Endothelial cell of hepatic sinusoid (primary cell): Measurements from ENCODE around the gene CCDC197.

Source experiments
- in situ Hi-C: cut with HindIII; loops from 2 replicates; pipeline ENCODE4 v1.10.0; 2017; ENCODE audit warnings: low sequenced_read_pairs

The CCDC197 gene

GRCh38 chr14:93960774-93961438, 36.2 kb upstream of the CCDC197 start:
- in situ Hi-C loops = loop anchor here (5.0 kb wide), 1 partner anchor 56 kb away; no protein-coding TSS in a partner anchor

- in situ Hi-C loops = loop anchor here (5.0 kb wide), 1 partner anchor 56 kb away; no protein-coding TSS in a partner anchor
Observed at GRCh38 chr14:93961620-93962019, 35.5 kb upstream of the CCDC197 start.

- in situ Hi-C loops = loop anchor here (5.0 kb wide), 1 partner anchor 54 kb away; no protein-coding TSS in a partner anchor
Observed at GRCh38 chr14:93962701-93963601, 34.1 kb upstream of the CCDC197 start.

- in situ Hi-C loops = loop anchor here (5.0 kb wide), 1 partner anchor 54 kb away; no protein-coding TSS in a partner anchor
Observed at GRCh38 chr14:93963692-93964091, 33.4 kb upstream of the CCDC197 start.

- in situ Hi-C loops = loop anchor here (5.0 kb wide), 1 partner anchor 53 kb away; no protein-coding TSS in a partner anchor
Observed at GRCh38 chr14:93964281-93964680, 32.8 kb upstream of the CCDC197 start.

GRCh38 chr14:93964820-93965286, 32.2 kb upstream of the CCDC197 start:
- in situ Hi-C loops = loop anchor here (5.0 kb wide), 1 partner anchor 52 kb away; no protein-coding TSS in a partner anchor

GRCh38 chr14:93965287-93965821, 31.7 kb upstream of the CCDC197 start:
- in situ Hi-C loops = no loop called here

- in situ Hi-C loops = no loop called here
Observed at GRCh38 chr14:93965946-93966474, 31.1 kb upstream of the CCDC197 start.

- in situ Hi-C loops = no loop called here
Observed at GRCh38 chr14:93967637-93968250, 29.4 kb upstream of the CCDC197 start.

GRCh38 chr14:93969082-93969828, 27.8 kb upstream of the CCDC197 start:
- in situ Hi-C loops = no loop called here

GRCh38 chr14:93970585-93970964, 26.5 kb upstream of the CCDC197 start:
- in situ Hi-C loops = no loop called here

- in situ Hi-C loops = no loop called here
Observed at GRCh38 chr14:93970965-93971634, 26.0 kb upstream of the CCDC197 start.

- in situ Hi-C loops = no loop called here
Observed at GRCh38 chr14:93971635-93972027, 25.5 kb upstream of the CCDC197 start.

GRCh38 chr14:93972618-93973205, 24.4 kb upstream of the CCDC197 start:
- in situ Hi-C loops = no loop called here

- in situ Hi-C loops = no loop called here
Observed at GRCh38 chr14:93973607-93974006, 23.5 kb upstream of the CCDC197 start.

- in situ Hi-C loops = no loop called here
Observed at GRCh38 chr14:93974299-93974698, 22.8 kb upstream of the CCDC197 start.

- in situ Hi-C loops = no loop called here
Observed at GRCh38 chr14:93974833-93975232, 22.3 kb upstream of the CCDC197 start.

GRCh38 chr14:93975791-93976476, 21.2 kb upstream of the CCDC197 start:
- in situ Hi-C loops = no loop called here
